IPS-18c (cell line): Measurements from ENCODE around the gene FOXD4L4.
"Not testable (repeated sequence)": the region's sequence is repeated elsewhere in the genome, so short reads cannot be mapped to it uniquely, and the experiment has no call there.

ENCODE experiments used
- H3K4me3 ChIP-seq: 2 replicates; pipeline ENCODE4 v1.7.0; 2013; ENCODE audit warnings: low read depth, mild to moderate bottlenecking, low read length, moderate library complexity; ENCODE audit not compliant: insufficient read depth
- H3K9me3 ChIP-seq: one replicate; pipeline ENCODE4 v1.6.1; 2013; ENCODE audit warnings: mild to moderate bottlenecking, low read length, moderate library complexity; ENCODE audit not compliant: control insufficient read depth, insufficient read depth

The FOXD4L4 gene

DNA sequence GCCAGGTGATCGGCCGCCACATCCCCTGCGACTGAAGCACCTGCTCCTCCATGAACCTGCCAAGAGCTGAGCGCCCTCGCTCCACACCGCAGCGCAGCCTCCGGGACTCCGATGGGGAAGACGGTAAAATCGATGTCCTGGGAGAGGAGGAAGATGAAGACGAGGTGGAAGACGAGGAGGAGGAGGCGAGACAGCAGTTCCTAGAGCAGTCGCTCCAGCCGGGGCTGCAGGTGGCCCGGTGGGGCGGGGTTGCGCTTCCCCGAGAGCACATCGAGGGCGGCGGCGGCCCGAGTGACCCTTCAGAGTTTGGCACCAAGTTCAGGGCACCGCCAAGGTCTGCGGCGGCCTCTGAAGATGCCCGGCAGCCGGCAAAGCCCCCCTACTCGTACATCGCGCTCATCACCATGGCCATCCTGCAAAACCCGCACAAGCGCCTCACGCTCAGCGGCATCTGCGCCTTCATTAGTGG, at the start of gene FOXD4L4:
FOXD4L4 (plus strand) TSS at position 51 of the 469 bp plus-strand sequence; CDS start at position 51, 0 bp downstream.
- not testable (repeated sequence) for H3K9me3 ChIP-seq, H3K4me3 ChIP-seq

DNA sequence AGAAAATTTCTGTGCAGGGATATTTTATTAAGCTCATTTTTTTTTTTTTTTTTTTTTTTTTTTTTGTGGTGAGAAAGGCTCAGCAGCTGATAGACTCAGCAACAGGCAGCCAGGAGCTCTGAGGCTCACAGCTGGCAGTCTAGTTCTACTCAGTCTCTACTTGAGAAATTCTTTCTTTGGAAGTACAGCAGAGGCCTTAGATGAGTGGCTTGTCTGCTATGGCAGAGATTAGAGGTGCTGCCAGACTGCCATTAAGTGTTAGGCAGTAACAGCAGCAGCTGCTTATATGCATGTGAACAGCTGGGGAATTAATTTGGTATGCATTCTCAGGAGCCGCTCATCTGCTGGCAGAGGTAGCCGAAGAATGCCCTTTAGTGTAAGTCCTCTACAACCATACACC, 33.4 kb upstream of the FOXD4L4 start:
- not testable (repeated sequence) for H3K4me3 ChIP-seq, H3K9me3 ChIP-seq

DNA sequence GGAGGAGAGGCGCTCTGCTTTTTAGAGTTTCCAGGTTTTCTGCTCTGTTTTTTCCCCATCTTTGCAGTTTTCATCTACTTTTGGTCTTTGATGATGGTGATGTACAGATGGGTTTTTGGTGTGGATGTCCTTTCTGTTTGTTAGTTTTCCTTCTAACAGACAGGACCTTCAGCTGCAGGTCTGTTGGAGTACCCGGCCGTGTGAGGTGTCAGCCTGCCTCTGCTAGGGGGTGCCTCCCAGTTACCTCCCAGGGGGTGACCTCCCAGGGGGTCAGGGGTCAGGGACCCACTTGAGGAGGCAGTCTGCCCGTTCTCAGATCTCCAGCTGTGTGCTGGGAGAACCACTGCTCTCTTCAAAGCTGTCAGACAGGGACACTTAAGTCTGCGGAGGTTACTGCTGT, 22.5 kb upstream of the FOXD4L4 start:
- not testable (repeated sequence) for H3K9me3 ChIP-seq, H3K4me3 ChIP-seq

DNA sequence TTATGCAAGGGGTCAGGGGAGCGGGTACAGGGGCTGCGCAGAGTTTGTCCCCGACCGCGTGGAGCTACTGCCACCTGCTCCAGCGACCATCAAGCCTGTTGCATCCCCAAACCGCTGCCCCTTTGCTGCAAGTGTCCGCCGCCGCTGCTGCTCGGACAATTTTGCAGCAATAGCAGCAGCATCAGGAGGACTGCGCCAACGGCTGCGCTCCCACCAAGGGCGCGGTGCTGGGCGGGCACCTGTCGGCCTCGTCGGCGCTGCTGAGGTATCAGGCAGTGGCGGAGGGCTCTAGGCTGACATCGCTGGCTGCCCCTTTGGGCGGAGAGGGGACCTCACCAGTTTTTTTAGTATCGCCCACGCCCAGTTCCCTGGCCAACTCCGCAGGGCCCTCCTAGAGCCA, 1.2 kb downstream of the FOXD4L4 start:
- H3K9me3 ChIP-seq, H3K4me3 ChIP-seq: not testable (repeated sequence)
